ENCODE measurements around the gene DNAL1. TPM values are rescaled to one million over a fixed set of nuclear protein-coding genes. Genes with fewer than 3 reads are reported as not detected.
A peak's percentile ranks its signal among the peaks of the same experiment; 100 is the strongest.

Gene DNAL1
- total RNA-seq = 2.6 and 3.7 TPM in 2 replicates

GRCh38 chr14:73644531-73645247 is at the start of gene DNAL1:
Gene DNAL1, plus strand, starts transcription at chr14:73644986. Its CDS starts 54 bp downstream, at chr14:73645040.
- no peak for TF ChIP-seq CTCF (conservative IDR thresholded peaks at IDR 0.05; ENCODE audit: low read depth, low read length)
- no peak for DNase-seq (ENCODE audit: low read depth)
- peak within 1 kb of the TSS; percentile 99 for H3K4me3 ChIP-seq (ENCODE audit: low read depth, low read length)

- no peak for TF ChIP-seq CTCF (conservative IDR thresholded peaks at IDR 0.05; ENCODE audit: low read depth, low read length)
- no peak for DNase-seq (ENCODE audit: low read depth)
- no peak overlapping the region for H3K4me3 ChIP-seq (ENCODE audit: low read depth, low read length)
Observed at GRCh38 chr14:73599499-73599898, 45.3 kb upstream of the DNAL1 start.

DNA sequence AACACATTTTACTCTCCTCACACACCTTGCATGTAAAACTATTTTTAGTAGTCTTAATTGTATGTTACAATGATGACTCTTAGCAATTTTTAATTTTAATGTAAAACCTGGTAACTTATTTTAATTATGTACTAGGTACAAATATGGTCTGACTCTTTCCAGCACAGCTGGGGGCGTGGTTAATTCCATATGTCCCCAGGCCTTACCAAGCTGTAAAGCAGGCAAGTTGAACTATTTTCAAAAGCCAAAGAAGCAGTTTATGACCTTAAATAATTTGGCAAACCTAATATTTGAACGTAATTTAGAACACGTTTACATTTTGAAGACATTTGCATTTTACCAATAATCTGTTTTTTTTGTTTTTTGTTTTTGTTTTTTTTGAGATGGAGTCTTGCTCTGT is 41.8 kb upstream of the DNAL1 start:
- DNase-seq (ENCODE audit: low read depth) = no peak

GRCh38 chr14:73606271-73606670 is 38.5 kb upstream of the DNAL1 start:
- DNase-seq (ENCODE audit: low read depth) = no peak
- no peak overlapping the region for H3K4me3 ChIP-seq (ENCODE audit: low read depth, low read length)
- TF ChIP-seq CTCF (conservative IDR thresholded peaks at IDR 0.05; ENCODE audit: low read depth, low read length) = no peak

More for the DNA sequence above, 41.8 kb upstream of the DNAL1 start:
- no peak overlapping the region for H3K4me3 ChIP-seq (ENCODE audit: low read depth, low read length)
- no peak for TF ChIP-seq CTCF (conservative IDR thresholded peaks at IDR 0.05; ENCODE audit: low read depth, low read length)

DNA sequence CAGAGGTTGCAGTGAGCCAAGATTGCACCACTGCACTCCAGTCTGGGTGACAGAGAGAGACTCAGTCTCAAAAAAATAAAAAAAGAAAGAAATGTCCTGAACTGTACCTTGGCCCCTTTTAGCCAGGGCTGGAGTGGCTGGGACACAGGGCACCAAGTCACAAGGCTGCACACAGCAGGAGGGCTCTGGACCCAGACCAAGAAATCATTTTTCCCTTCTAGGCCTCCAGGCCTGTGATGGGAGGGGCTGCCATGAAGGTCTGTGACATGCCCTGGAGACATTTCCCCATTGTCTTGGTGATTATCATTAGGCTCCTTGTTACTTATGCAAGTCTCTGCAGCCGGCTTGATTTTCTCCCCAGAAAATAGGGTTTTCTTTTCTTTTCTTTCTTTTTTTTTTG is 37.5 kb upstream of the DNAL1 start:
- no peak overlapping the region for H3K4me3 ChIP-seq (ENCODE audit: low read depth, low read length)
- no peak for DNase-seq (ENCODE audit: low read depth)
- TF ChIP-seq CTCF (conservative IDR thresholded peaks at IDR 0.05; ENCODE audit: low read depth, low read length) = no peak

DNA sequence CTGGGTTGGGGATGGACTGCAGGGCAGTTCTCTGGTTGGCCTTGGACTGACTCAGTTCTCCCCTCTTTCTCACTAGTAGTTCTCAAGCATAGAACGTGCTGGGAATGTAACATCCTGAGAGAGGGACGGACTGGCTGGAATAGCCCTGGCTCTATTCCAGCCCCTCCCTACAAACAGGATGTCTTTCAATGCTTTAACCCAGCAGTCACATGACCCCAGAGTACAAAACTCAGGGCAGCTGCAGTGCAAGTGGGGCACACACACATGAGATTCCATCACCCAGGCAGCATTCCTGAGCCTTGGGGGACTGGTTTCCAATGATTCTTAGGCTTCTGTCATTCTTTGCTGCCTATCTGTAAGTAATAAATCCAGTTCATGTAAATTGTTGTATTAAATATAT is 34.1 kb upstream of the DNAL1 start:
- no peak overlapping the region for H3K4me3 ChIP-seq (ENCODE audit: low read depth, low read length)
- TF ChIP-seq CTCF (conservative IDR thresholded peaks at IDR 0.05; ENCODE audit: low read depth, low read length) = no peak
- peak; percentile 74 for DNase-seq (ENCODE audit: low read depth)
